Stimulated activated CD8-positive, alpha-beta memory T cell treated with anti-CD3 and anti-CD28 coated beads, Interleukin-4, amount 100 ng/mL, for 1 hour (primary cell): ENCODE measurements around the gene POLDIP2.

Source experiments
- DNase-seq, 2 donors: peaks; one replicate each; pipeline ENCODE4 v3.0.0-alpha.2; 2020; ENCODE audit warnings: low read depth in 2 of 2, low spot score in 1 of 2

POLDIP2 gene

GRCh38 chr17:28317966-28318758, 39.2 kb downstream of the POLDIP2 start:
- DNase-seq = no peak

GRCh38 chr17:28317099-28317965, 40.0 kb downstream of the POLDIP2 start:
- DNase-seq = no peak

DNA sequence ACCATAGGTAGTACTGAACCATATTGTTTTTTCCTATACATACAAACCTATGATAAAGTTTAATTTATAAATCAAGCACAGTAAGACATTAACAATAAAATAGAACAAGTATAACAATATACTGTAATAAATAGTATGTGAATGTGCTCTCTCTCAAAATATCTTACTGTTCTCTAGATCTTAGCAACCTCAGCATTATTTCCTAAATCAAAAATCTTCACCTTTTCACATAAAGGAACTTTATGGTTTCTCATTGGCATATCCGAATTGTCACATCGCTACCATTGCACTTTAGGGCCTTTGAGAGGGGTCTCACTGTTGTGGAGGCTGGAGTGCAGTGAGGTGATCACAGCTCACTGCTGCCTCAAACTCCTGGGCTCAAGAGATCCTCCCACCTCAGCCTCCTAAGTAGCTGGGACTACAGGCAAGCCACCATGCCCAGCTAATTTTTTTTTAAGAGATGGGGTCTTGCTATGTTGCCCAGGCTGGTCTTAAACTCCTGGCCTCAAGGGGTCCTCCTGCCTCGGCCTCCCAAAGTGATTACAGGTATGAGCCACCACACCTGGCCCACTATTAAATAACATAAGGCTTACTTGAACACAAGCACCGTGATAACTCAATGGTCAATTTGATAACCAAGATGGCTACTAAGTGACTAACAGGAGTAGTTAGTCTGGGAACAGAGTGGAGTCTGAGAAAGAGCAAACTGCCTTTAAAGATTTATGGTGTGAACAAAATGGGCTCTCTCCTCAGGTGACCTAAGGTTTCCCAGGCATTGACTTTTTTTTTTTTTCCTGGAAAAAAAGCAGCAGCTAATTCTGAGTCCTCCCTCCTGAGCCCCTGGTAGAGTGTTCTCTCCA, 41.3 kb downstream of the POLDIP2 start:
- DNase-seq = no peak

DNA sequence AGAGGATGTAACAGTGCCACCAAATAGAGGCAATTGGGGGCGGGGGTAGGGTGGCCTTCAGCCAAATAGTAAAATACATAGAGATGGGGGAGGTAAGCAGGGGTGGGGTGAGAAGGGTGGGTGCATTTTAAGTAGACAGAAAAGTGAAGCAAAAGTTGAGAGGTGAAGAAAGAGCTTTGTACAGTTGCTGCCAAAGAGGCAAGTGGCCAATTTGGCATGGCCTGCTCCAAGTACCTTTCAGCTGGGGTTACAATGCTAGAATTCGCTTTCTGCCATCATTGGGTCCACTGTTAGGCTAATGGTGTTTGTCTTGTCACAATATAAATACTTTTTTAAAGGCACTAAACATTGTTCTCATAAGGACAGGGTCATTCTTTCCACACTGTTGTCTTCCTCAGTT, 43.5 kb downstream of the POLDIP2 start:
- no peak for DNase-seq

GRCh38 chr17:28306954-28307401, 50.3 kb downstream of the POLDIP2 start:
- no peak for DNase-seq

GRCh38 chr17:28298449-28298848, 58.9 kb downstream of the POLDIP2 start:
- no peak for DNase-seq
